GM18526 (cell line): ENCODE data around the gene LPAR2.

Experiments
- POLR2A ChIP-seq: IDR thresholded peaks from 3 replicates; pipeline ENCODE4 v1.6.1; 2011; ENCODE audit not compliant: insufficient read length; ENCODE audit errors: extremely low read depth

LPAR2 gene

GRCh38 chr19:19655641-19656343 is 27.8 kb upstream of the LPAR2 start:
- TF ChIP-seq POLR2A = no peak

GRCh38 chr19:19655051-19655594 is 27.1 kb upstream of the LPAR2 start:
- no peak for TF ChIP-seq POLR2A

GRCh38 chr19:19654441-19654840 is 26.4 kb upstream of the LPAR2 start:
- no peak for TF ChIP-seq POLR2A

GRCh38 chr19:19653597-19654147 is 25.7 kb upstream of the LPAR2 start:
- no peak for TF ChIP-seq POLR2A

GRCh38 chr19:19652482-19653295 is 24.7 kb upstream of the LPAR2 start:
- TF ChIP-seq POLR2A = no peak

- no peak for TF ChIP-seq POLR2A
Observed at GRCh38 chr19:19651076-19651475, 23.1 kb upstream of the LPAR2 start.

GRCh38 chr19:19650331-19650730 is 22.3 kb upstream of the LPAR2 start:
- no peak for TF ChIP-seq POLR2A

- TF ChIP-seq POLR2A = no peak
Observed at GRCh38 chr19:19649580-19649995, 21.6 kb upstream of the LPAR2 start.

GRCh38 chr19:19649155-19649554 is 21.1 kb upstream of the LPAR2 start:
- TF ChIP-seq POLR2A = no peak

- no peak for TF ChIP-seq POLR2A
Observed at GRCh38 chr19:19647037-19647835, 19.2 kb upstream of the LPAR2 start.

- TF ChIP-seq POLR2A = no peak
Observed at GRCh38 chr19:19645233-19645870, 17.3 kb upstream of the LPAR2 start.

GRCh38 chr19:19644054-19644388 is 16.0 kb upstream of the LPAR2 start:
- no peak for TF ChIP-seq POLR2A

GRCh38 chr19:19643158-19644053 is 15.4 kb upstream of the LPAR2 start, which contains the start of gene GMIP:
GMIP (minus strand) TSS chr19:19643657; CDS start chr19:19643529, 128 bp downstream.
- TF ChIP-seq POLR2A = peak; percentile 68

- TF ChIP-seq POLR2A = no peak
Observed at GRCh38 chr19:19642506-19643157, 14.6 kb upstream of the LPAR2 start.
